Glutamatergic neuron (in vitro differentiated cells): ENCODE data around the gene ZNF319. TPM values are rescaled to one million over a fixed set of nuclear protein-coding genes. Genes with fewer than 3 reads are reported as not detected.

Experiments
- DNase-seq: peaks from one replicate; pipeline ENCODE4 v3.0.0; 2022
- H3K27ac Mint-ChIP-seq: one replicate; pipeline ENCODE4 v1.8.0; 2020; ENCODE audit warnings: mild to moderate bottlenecking, mixed read lengths, inconsistent platforms; ENCODE audit not compliant: unreplicated experiment
- H3K27me3 Mint-ChIP-seq: one replicate; pipeline ENCODE4 v1.8.0; 2020; ENCODE audit warnings: mild to moderate bottlenecking, moderate library complexity, mixed read lengths, inconsistent platforms; ENCODE audit not compliant: unreplicated experiment
- H3K36me3 Mint-ChIP-seq: one replicate; pipeline ENCODE4 v1.8.0; 2020; ENCODE audit warnings: mild to moderate bottlenecking, mixed read lengths, inconsistent platforms; ENCODE audit not compliant: unreplicated experiment
- H3K4me1 Mint-ChIP-seq: one replicate; pipeline ENCODE4 v1.8.0; 2020; ENCODE audit warnings: mild to moderate bottlenecking, low read depth, mixed read lengths, inconsistent platforms; ENCODE audit not compliant: unreplicated experiment
- H3K4me3 Mint-ChIP-seq: one replicate; pipeline ENCODE4 v1.8.0; 2020; ENCODE audit warnings: mild to moderate bottlenecking, mixed read lengths, inconsistent platforms; ENCODE audit not compliant: unreplicated experiment
- H3K9me3 Mint-ChIP-seq: one replicate; pipeline ENCODE4 v1.8.0; 2020; ENCODE audit warnings: mild to moderate bottlenecking, moderate library complexity, mixed read lengths, inconsistent platforms; ENCODE audit not compliant: unreplicated experiment
- CTCF ChIP-seq: fragments of 200-600 bp; sonication (generic); IDR thresholded peaks from one replicate; pipeline ENCODE4 v1.5.0; 2021; ENCODE audit not compliant: partially characterized antibody, unreplicated experiment
- total RNA-seq: library from RNA; stranded (reverse); fragmentation: NEBNext Ultra II Directional; extraction: Animal tissue kit (Norgen Biotek cat#: 25700); gene quantifications from one replicate; pipeline ENCODE4 v1.2.1, GENCODE V29; 2021; ENCODE audit not compliant: unreplicated experiment

ZNF319 gene
- total RNA-seq, 1 donor from 2014 or later: 13.9 TPM

- Mint-ChIP-seq H3K4me3 (no peak overlapping the region), H3K27ac (no peak overlapping the region), H3K27me3 (peaks cover 6% of the 10 kb centered on the region), H3K36me3 (no peaks in the 10 kb centered on the region), H3K4me1 (no peaks in the 10 kb centered on the region), H3K9me3 (peaks cover 7% of the 10 kb centered on the region)
- TF ChIP-seq CTCF: no peak
- DNase-seq: no peak
Observed at GRCh38 chr16:57952909-57953308, 47.6 kb downstream of the ZNF319 start.

GRCh38 chr16:57951204-57951960 lies 49.1 kb downstream of the ZNF319 start:
- peaks cover 6% of the 10 kb centered on the region for H3K27me3 Mint-ChIP-seq
- H3K4me1 Mint-ChIP-seq: no peaks in the 10 kb centered on the region
- H3K4me3 Mint-ChIP-seq: no peak overlapping the region
- no peaks in the 10 kb centered on the region for H3K36me3 Mint-ChIP-seq
- H3K9me3 Mint-ChIP-seq: peaks cover 7% of the 10 kb centered on the region
- no peak for TF ChIP-seq CTCF
- H3K27ac Mint-ChIP-seq: no peak overlapping the region
- DNase-seq: no peak

DNA sequence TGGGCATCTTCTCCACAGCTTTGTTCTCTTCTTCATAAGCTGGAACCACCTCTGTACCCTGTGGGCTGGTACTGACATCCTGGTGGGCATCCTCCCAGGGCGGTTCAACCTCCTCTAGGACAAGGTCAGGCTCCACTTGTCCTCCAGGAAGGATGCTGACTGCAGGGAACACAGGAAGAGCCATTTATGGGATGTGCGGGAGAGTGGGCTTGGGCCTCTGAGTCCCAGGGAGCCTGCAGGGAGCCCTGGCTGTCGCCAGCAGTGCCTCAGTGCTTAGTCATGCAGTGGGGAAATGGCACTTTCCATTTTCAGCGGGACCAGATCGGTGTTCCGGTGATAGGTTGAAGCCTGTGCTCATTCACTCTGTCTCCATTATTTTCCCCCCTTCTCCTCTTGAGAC lies 50.1 kb downstream of the ZNF319 start:
- Mint-ChIP-seq H3K36me3 (no peaks in the 10 kb centered on the region), H3K4me3 (no peak overlapping the region), H3K9me3 (peaks cover 7% of the 10 kb centered on the region), H3K4me1 (peaks cover 3% of the 10 kb centered on the region), H3K27ac (no peak overlapping the region), H3K27me3 (peaks cover 6% of the 10 kb centered on the region)
- TF ChIP-seq CTCF: no peak
- DNase-seq: no peak

DNA sequence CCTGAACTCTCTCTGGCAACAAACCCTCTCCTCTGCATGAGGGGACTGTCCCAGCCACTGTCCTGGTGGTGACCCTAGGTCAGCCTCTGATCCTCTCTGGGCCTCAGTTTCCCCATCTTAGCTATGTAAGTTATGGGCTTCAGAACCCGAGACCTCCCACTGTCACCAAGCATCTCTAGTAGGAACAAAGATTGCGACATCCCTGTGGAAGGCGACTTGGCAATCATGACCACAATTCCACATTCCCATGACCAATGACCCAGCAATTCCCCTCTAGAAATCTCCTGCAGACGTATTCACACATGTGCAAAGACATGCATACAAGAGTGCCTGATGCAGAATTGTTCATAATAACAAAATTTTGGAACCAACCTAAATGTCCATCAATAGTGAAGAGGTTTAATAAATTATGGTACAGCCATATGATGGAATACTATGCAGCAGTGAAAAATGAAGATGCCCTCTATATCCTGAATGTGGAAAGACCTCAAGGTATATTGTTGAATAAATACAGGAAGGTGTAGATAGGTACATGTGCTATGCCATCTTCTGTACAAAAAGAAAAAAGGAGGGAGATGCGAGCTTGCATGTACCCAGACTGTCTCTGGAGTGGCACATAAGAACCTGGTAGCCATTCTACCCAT lies 50.8 kb downstream of the ZNF319 start:
- TF ChIP-seq CTCF: no peak
- H3K36me3 Mint-ChIP-seq: no peaks in the 10 kb centered on the region
- H3K27me3 Mint-ChIP-seq: peaks cover 6% of the 10 kb centered on the region
- H3K27ac Mint-ChIP-seq: no peak overlapping the region
- peaks cover 7% of the 10 kb centered on the region for H3K9me3 Mint-ChIP-seq
- DNase-seq: no peak
- peaks cover 3% of the 10 kb centered on the region for H3K4me1 Mint-ChIP-seq
- H3K4me3 Mint-ChIP-seq: no peak overlapping the region

- Mint-ChIP-seq H3K9me3 (peaks cover 7% of the 10 kb centered on the region), H3K4me1 (peaks cover 3% of the 10 kb centered on the region), H3K4me3 (no peak overlapping the region), H3K27ac (no peak overlapping the region), H3K27me3 (peaks cover 6% of the 10 kb centered on the region), H3K36me3 (no peaks in the 10 kb centered on the region)
- DNase-seq: no peak
- TF ChIP-seq CTCF: no peak
Observed at GRCh38 chr16:57949013-57949412, 51.5 kb downstream of the ZNF319 start.
